HCT116 (cell line): ENCODE data around the gene HMCN2. TPM values are rescaled to one million over a fixed set of nuclear protein-coding genes. Genes with fewer than 3 reads are reported as not detected.

ENCODE experiments used
- ATAC-seq: fragments of 200-7000 bp; cut with Tn5 transposase; 2 replicates; pipeline ENCODE4 v1.9.1; 2020; ENCODE audit warnings: mild to moderate bottlenecking, moderate library complexity
- BruUV-seq: library from RNA; stranded (reverse); fragments of 400-500 nt; replicated peaks from 2 replicates; lab custom pipeline; 2021; lab: Mats Ljungman, UMichigan
- CTCF ChIA-PET: fragments of 300-600 bp; sonication (Branson Sonifier 250); formaldehyde crosslinking; loops from one replicate; lab custom pipeline; 2021; ENCODE audit warnings: antibody characterized with exemption; lab: Charles Lee
- POLR2A ChIA-PET: fragments of 300-600, 350-600 bp; sonication (Branson Sonifier 250); formaldehyde crosslinking; loops from one replicate; lab custom pipeline; 2021; ENCODE audit warnings: antibody characterized with exemption; lab: Charles Lee
- RAD21 ChIA-PET, 2 experiments: fragments of 300-600 bp; sonication (Branson Sonifier 250); formaldehyde crosslinking; loops; one replicate each; lab custom pipeline; 2023; ENCODE audit warnings: low total read pairs in 2 of 2; ENCODE audit not compliant: uncharacterized antibody in 2 of 2, unreplicated experiment in 2 of 2, low non-redundant PET in 1 of 2; lab: Charles Lee
- DNase-seq: peaks from one replicate; pipeline ENCODE4 v3.0.0-alpha.2; 2010; ENCODE audit warnings: low read depth, low spot score
- H2AFZ ChIP-seq: fragments of 200-600 bp; shearing (Covaris generic), sonication (generic); 2 replicates; pipeline ENCODE4 v1.6.1; 2017; ENCODE audit warnings: low read depth, mixed run types, mixed read lengths, antibody characterized with exemption, low read length; ENCODE audit not compliant: poor library complexity, severe bottlenecking
- H3K27ac ChIP-seq: 2 replicates; pipeline ENCODE4 v1.5.1; 2012; ENCODE audit warnings: low read depth, low read length
- H3K27me3 ChIP-seq: fragments of 200-600 bp; sonication (generic); 2 replicates; pipeline ENCODE4 v1.6.1; 2016; ENCODE audit warnings: mixed run types, low read length, mixed read lengths; ENCODE audit not compliant: insufficient read depth
- H3K36me3 ChIP-seq, 2 experiments: fragments of 200-500 bp in 1 of 2; fragments of 200-600 bp in 1 of 2; sonication (Bioruptor generic) in 1 of 2; sonication (generic) in 1 of 2; 2 replicates each; pipeline versions ENCODE4 v1.5.1 to v1.6.1; 2014 to 2016; ENCODE audit warnings: low read length in 2 of 2, inconsistent platforms in 1 of 2, mixed read lengths in 1 of 2, mixed run types in 1 of 2; ENCODE audit not compliant: insufficient read depth in 2 of 2, control insufficient read depth in 1 of 2
- H3K4me1 ChIP-seq, 2 experiments: fragments of 200-600 bp in 1 of 2; sonication (generic) in 1 of 2; 2 replicates each; pipeline versions ENCODE4 v1.5.1 to v1.6.1; 2012 to 2017; ENCODE audit warnings: low read length in 2 of 2, inconsistent platforms in 1 of 2, mild to moderate bottlenecking in 1 of 2, mixed read lengths in 1 of 2, mixed run types in 1 of 2, moderate library complexity in 1 of 2; ENCODE audit not compliant: insufficient read depth in 2 of 2, control insufficient read depth in 1 of 2
- H3K4me2 ChIP-seq: fragments of 200-600 bp; sonication (generic); 2 replicates; pipeline ENCODE4 v1.6.1; 2017; ENCODE audit warnings: mixed run types, low read length, mixed read lengths
- H3K4me3 ChIP-seq, 2 experiments: fragments of 200-600 bp in 1 of 2; sonication (generic) in 1 of 2; replicated peaks in 1 of 2; 2 replicates each; pipeline ENCODE4 v1.5.1; 2011 to 2016; ENCODE audit warnings: low read length in 2 of 2, control low read depth in 1 of 2, low read depth in 1 of 2, mild to moderate bottlenecking in 1 of 2, mixed read lengths in 1 of 2, mixed run types in 1 of 2
- H3K79me2 ChIP-seq: fragments of 200-600 bp; sonication (generic); 2 replicates; pipeline ENCODE4 v1.6.1; 2017; ENCODE audit warnings: mild to moderate bottlenecking, mixed run types, low read length, moderate library complexity, mixed read lengths; ENCODE audit not compliant: insufficient read depth
- H3K9ac ChIP-seq: fragments of 200-600 bp; sonication (generic); 2 replicates; pipeline ENCODE4 v1.6.1; 2016; ENCODE audit warnings: low read length, mixed read lengths
- H3K9me2 ChIP-seq: fragments of 200-600 bp; sonication (generic), shearing (Covaris generic); 2 replicates; pipeline ENCODE4 v1.6.1; 2017; ENCODE audit warnings: mixed run types, mild to moderate bottlenecking, moderate library complexity; ENCODE audit not compliant: insufficient read depth
- H3K9me3 ChIP-seq, 2 experiments: fragments of 200-500 bp in 1 of 2; fragments of 200-600 bp in 1 of 2; sonication (Bioruptor generic) in 1 of 2; sonication (generic) in 1 of 2; 2 replicates each; pipeline ENCODE4 v1.6.1; 2014 to 2017; ENCODE audit warnings: low read length in 2 of 2, mixed read lengths in 2 of 2, inconsistent platforms in 1 of 2, low read depth in 1 of 2, mild to moderate bottlenecking in 1 of 2, mixed run types in 1 of 2, moderate library complexity in 1 of 2; ENCODE audit not compliant: control insufficient read depth in 1 of 2, insufficient read depth in 1 of 2
- H4K20me1 ChIP-seq: fragments of 200-600 bp; sonication (generic), shearing (Covaris generic); 2 replicates; pipeline ENCODE4 v1.6.1; 2017; ENCODE audit warnings: mixed run types, mild to moderate bottlenecking, moderate library complexity; ENCODE audit not compliant: insufficient read depth
- CBX3 ChIP-seq: IDR thresholded peaks from 2 replicates; pipeline ENCODE4 v1.6.1; 2012; ENCODE audit warnings: low read depth
- EGR1 ChIP-seq: IDR thresholded peaks from 2 replicates; pipeline ENCODE4 v1.6.1; 2012; ENCODE audit warnings: low read depth
- EZH2 ChIP-seq: fragments of 200-600 bp; sonication (generic); IDR thresholded peaks from 2 replicates; pipeline ENCODE4 v1.6.1; 2017; ENCODE audit warnings: antibody characterized with exemption, mixed run types
- FOSL1 ChIP-seq: IDR thresholded peaks from 2 replicates; pipeline ENCODE4 v1.6.1; 2012; ENCODE audit warnings: low read depth
- TCF7L2 ChIP-seq: IDR thresholded peaks from 2 replicates; pipeline ENCODE4 v1.7.0; 2011; ENCODE audit warnings: borderline replicate concordance, inconsistent platforms; ENCODE audit not compliant: insufficient read depth, insufficient read length; ENCODE audit errors: extremely low read depth
- YY1 ChIP-seq: IDR thresholded peaks from 2 replicates; pipeline ENCODE4 v1.6.1; 2011; ENCODE audit warnings: low read length, low read depth, moderate library complexity, mild to moderate bottlenecking; ENCODE audit not compliant: insufficient replicate concordance; ENCODE audit errors: extremely low read depth
- ZFX ChIP-seq: fragments of 450-650 bp; IDR thresholded peaks from 2 replicates; pipeline ENCODE4 v1.6.1; 2017
- ZNF274 ChIP-seq: fragments of 200-500 bp; sonication (Bioruptor generic); IDR thresholded peaks from 2 replicates; pipeline ENCODE4 v1.6.1; 2014; ENCODE audit warnings: mild to moderate bottlenecking, low read depth, low read length, inconsistent platforms
- intact Hi-C: fragments of 100-400 bp; cut with micrococcal nuclease; formaldehyde crosslinking; loops from 2 replicates; pipeline ENCODE4 v1.10.0; 2022
- total RNA-seq: library from RNA; stranded (reverse); gene quantifications from one replicate; pipeline ENCODE4 v1.2.1, GENCODE V29; 2021; ENCODE audit not compliant: unreplicated experiment
- TF ChIP-seq, protein P1 (sequence below): IDR thresholded peaks from 2 replicates; pipeline ENCODE4 v1.6.1; 2012
- TF ChIP-seq, protein P2 (sequence below): IDR thresholded peaks from 2 replicates; pipeline ENCODE4 v1.6.1; 2011; ENCODE audit warnings: mild to moderate bottlenecking, low read length, moderate library complexity; ENCODE audit not compliant: insufficient replicate concordance; ENCODE audit errors: extremely low read depth
- TF ChIP-seq, protein P3 (sequence below): IDR thresholded peaks from 2 replicates; pipeline ENCODE4 v1.6.1; 2012

Gene HMCN2
- total RNA-seq, 1 experiment from 2014 or later: 0.22 TPM

DNA sequence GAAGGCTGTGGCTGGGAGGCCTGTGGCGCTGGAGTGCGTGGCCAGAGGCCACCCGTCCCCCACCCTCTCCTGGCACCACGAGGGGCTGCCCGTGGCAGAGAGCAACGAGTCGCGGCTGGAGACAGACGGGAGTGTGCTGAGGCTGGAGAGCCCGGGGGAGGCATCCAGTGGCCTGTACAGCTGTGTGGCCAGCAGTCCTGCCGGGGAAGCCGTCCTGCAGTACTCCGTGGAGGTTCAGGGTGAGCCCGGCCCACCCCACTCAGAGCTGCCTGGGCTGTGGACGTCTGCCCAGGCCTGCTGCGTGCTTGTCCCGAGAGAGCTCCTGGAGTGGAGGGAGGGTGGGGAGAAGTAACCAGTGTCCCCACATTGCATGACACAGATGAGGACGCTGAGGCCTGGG, 89.2 kb downstream of the HMCN2 start:
- ChIA-PET RAD21 (no interaction called here), POLR2A (no interaction called here)
- no peaks in the 10 kb centered on the region for H3K79me2 ChIP-seq

DNA sequence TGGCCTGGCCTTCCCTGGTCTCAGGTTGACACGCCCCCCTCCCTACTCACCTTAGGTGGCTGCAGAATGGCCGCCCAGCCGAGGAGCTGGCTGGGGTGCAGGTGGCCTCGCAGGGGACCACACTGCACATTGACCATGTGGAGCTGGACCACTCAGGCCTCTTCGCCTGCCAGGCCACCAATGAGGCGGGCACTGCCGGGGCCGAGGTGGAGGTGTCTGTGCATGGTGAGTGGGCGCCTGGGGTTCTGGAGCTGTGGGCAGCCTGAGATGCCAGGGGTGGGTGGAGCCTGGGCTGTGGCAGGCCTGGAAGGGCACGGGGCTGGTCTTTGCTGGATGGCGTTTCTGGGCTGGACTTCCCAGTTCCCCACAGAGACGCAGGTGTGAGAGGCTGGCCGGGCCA, 90.5 kb downstream of the HMCN2 start:
- intact Hi-C loops: no loop called here
- Histone ChIP-seq H3K27ac (no peak overlapping the region), H3K4me1 (no peaks in the 10 kb centered on the region), H3K27me3 (no peaks in the 10 kb centered on the region), H2AFZ (no peak overlapping the region), H3K36me3 (no peaks in the 10 kb centered on the region), H3K9me2 (no peaks in the 10 kb centered on the region), H3K4me3 (no peak overlapping the region), H3K4me2 (no peak overlapping the region), H3K9me3 (no peaks in the 10 kb centered on the region), H3K79me2 (no peaks in the 10 kb centered on the region), H3K9ac (no peak overlapping the region), H4K20me1 (no peaks in the 10 kb centered on the region)
- RAD21 ChIA-PET: no interaction called here
- CTCF ChIA-PET: no interaction called here
- ATAC-seq (no peak), DNase-seq (no peak)
- no TSS peak for BruUV-seq
- POLR2A ChIA-PET: no interaction called here
- TF ChIP-seq ZFX (no peak), ZNF274 (no peak), YY1 (no peak), EZH2 (no peak), CBX3 (no peak), FOSL1 (no peak), TCF7L2 (no peak)
- TF ChIP-seq, protein P1, sequence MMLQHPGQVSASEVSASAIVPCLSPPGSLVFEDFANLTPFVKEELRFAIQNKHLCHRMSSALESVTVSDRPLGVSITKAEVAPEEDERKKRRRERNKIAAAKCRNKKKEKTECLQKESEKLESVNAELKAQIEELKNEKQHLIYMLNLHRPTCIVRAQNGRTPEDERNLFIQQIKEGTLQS: no peak
- TF ChIP-seq, protein P2, sequence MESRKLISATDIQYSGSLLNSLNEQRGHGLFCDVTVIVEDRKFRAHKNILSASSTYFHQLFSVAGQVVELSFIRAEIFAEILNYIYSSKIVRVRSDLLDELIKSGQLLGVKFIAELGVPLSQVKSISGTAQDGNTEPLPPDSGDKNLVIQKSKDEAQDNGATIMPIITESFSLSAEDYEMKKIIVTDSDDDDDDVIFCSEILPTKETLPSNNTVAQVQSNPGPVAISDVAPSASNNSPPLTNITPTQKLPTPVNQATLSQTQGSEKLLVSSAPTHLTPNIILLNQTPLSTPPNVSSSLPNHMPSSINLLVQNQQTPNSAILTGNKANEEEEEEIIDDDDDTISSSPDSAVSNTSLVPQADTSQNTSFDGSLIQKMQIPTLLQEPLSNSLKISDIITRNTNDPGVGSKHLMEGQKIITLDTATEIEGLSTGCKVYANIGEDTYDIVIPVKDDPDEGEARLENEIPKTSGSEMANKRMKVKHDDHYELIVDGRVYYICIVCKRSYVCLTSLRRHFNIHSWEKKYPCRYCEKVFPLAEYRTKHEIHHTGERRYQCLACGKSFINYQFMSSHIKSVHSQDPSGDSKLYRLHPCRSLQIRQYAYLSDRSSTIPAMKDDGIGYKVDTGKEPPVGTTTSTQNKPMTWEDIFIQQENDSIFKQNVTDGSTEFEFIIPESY: no peak

More for the DNA sequence above, 89.2 kb downstream of the HMCN2 start:
- intact Hi-C loops: no loop called here
- no TSS peak for BruUV-seq
- H3K4me1 ChIP-seq: no peaks in the 10 kb centered on the region
- no peak overlapping the region for H3K27ac ChIP-seq
- CTCF ChIA-PET: no interaction called here
- ATAC-seq (no peak), DNase-seq (no peak)
- H3K9me2 ChIP-seq: no peaks in the 10 kb centered on the region
- no peaks in the 10 kb centered on the region for H3K9me3 ChIP-seq
- H3K27me3 ChIP-seq: no peaks in the 10 kb centered on the region
- no peak overlapping the region for H3K4me2 ChIP-seq
- no peak overlapping the region for H3K9ac ChIP-seq
- H3K4me3 ChIP-seq: no peak overlapping the region
- no peaks in the 10 kb centered on the region for H4K20me1 ChIP-seq
- TF ChIP-seq CBX3 (no peak), FOSL1 (no peak), EGR1 (no peak), TCF7L2 (no peak)
- TF ChIP-seq, protein P3, sequence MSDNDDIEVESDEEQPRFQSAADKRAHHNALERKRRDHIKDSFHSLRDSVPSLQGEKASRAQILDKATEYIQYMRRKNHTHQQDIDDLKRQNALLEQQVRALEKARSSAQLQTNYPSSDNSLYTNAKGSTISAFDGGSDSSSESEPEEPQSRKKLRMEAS: no peak
- TF ChIP-seq, protein P2: no peak
- TF ChIP-seq, all 23 proteins: peak for 0
- Histone ChIP-seq H2AFZ (no peak overlapping the region), H3K36me3 (no peaks in the 10 kb centered on the region)
